Measurements from ENCODE around the gene ANKRD9. TPM values are rescaled to one million over a fixed set of nuclear protein-coding genes. Genes with fewer than 3 reads are reported as not detected.
A peak's percentile ranks its signal among the peaks of the same experiment; 100 is the strongest.

Gene ANKRD9
- total and polyA plus RNA-seq, 9 of the 15 experiments (the other 6 are each of a cell fraction or from before 2014, with no cell fraction given) = 0.04 to 32.9 (median 5.3) TPM

- TF ChIP-seq ZNF780A (CRISPR knock-in tag; IDR thresholded peaks at IDR 0.05) = no peak
- TF ChIP-seq GABPA (tag; conservative IDR thresholded peaks at IDR 0.05; ENCODE audit: low read depth) = no peak
- TF ChIP-seq BHLHE40 (IDR thresholded peaks at IDR 0.05; ENCODE audit: low read length) = peak; percentile 38; the same call in 1 of the 2 replicates
- TF ChIP-seq HMGN3 (IDR thresholded peaks at IDR 0.05; ENCODE audit: borderline replicate concordance, extremely low read depth, insufficient read length, low read depth, low read length) = peak; percentile 20
- no peak for TF ChIP-seq FOXP4 (CRISPR knock-in tag; IDR thresholded peaks at IDR 0.05; ENCODE audit: borderline replicate concordance)
- TF ChIP-seq RNF2 (IDR thresholded peaks at IDR 0.05) = no peak
- TF ChIP-seq DDX20 (tag; IDR thresholded peaks at IDR 0.05; ENCODE audit: low read depth) = no peak
- TF ChIP-seq CC2D1A (IDR thresholded peaks at IDR 0.05) = peak; percentile 91
- peak; percentile 71; the same call in 1 of the 2 replicates for TF ChIP-seq CTBP1 (IDR thresholded peaks at IDR 0.05; ENCODE audit: borderline replicate concordance)
- TF ChIP-seq PPARD (CRISPR knock-in tag; IDR thresholded peaks at IDR 0.05) = no peak
- peak; percentile 80 for TF ChIP-seq ESRRA (IDR thresholded peaks at IDR 0.05; ENCODE audit: borderline replicate concordance, low read depth)
- no peak for TF ChIP-seq JUNB (CRISPR knock-in tag; conservative IDR thresholded peaks at IDR 0.05)
- TF ChIP-seq POLR2G (IDR thresholded peaks at IDR 0.05; ENCODE audit: low read depth, low read length) = peak; percentile 90
- TF ChIP-seq MTA3 (IDR thresholded peaks at IDR 0.05; ENCODE audit: borderline replicate concordance) = peak; percentile 77; the same call in 1 of the 2 replicates
- TF ChIP-seq TARDBP (IDR thresholded peaks at IDR 0.05) = no peak
- peak; percentile 89 to 91 for TF ChIP-seq RAD21 (CRISPR knock-in tag; conservative IDR thresholded peaks at IDR 0.05 in 1 of 2, IDR thresholded peaks at IDR 0.05 in 1 of 2)
- TF ChIP-seq JUN (IDR thresholded peaks at IDR 0.05; ENCODE audit: borderline replicate concordance, low read depth, low read length) = peak; percentile 41; the same call in 1 of the 2 replicates
- TF ChIP-seq JUN (CRISPR knock-in tag; IDR thresholded peaks at IDR 0.05; ENCODE audit: borderline replicate concordance) = no peak
- peak; percentile 79 for TF ChIP-seq TAF1 (IDR thresholded peaks at IDR 0.05; ENCODE audit: control insufficient read depth, extremely low read depth, insufficient read depth, low read length, severe bottlenecking)
- peak; percentile 56; the same call in 1 of the 2 replicates for TF ChIP-seq ADNP (tag; IDR thresholded peaks at IDR 0.05)
- TF ChIP-seq FOXO4 (CRISPR knock-in tag; IDR thresholded peaks at IDR 0.05) = no peak
- no peak for TF ChIP-seq ZNF431 (CRISPR knock-in tag; IDR thresholded peaks at IDR 0.05)
- peak; percentile 59; the same call in 1 of the 2 replicates for TF ChIP-seq CBX1 (IDR thresholded peaks at IDR 0.05; ENCODE audit: low read depth)
- TF ChIP-seq YBX1 (IDR thresholded peaks at IDR 0.05) = no peak
- peak; percentile 82 to 85 for TF ChIP-seq KDM1A (IDR thresholded peaks at IDR 0.05)
- no peak for TF ChIP-seq ZNF197 (CRISPR knock-in tag; IDR thresholded peaks at IDR 0.05; ENCODE audit: low read depth)
- TF ChIP-seq CHD2 (IDR thresholded peaks at IDR 0.05; ENCODE audit: low read depth, low read length) = peak; percentile 71
- TF ChIP-seq ZNF133 (CRISPR knock-in tag; IDR thresholded peaks at IDR 0.05) = no peak
Observed at GRCh38 chr14:102524451-102525218, 15.1 kb upstream of the ANKRD9 start (continued).
